HUES64 (cell line): ENCODE results near the gene PSMD6.

ENCODE experiments used
- H3K27ac ChIP-seq: 2 replicates; pipeline ENCODE4 v1.7.0; 2013; ENCODE audit warnings: low read depth, low read length, inconsistent platforms
- H3K27me3 ChIP-seq: 2 replicates; pipeline ENCODE4 v1.6.1; 2013; ENCODE audit warnings: mild to moderate bottlenecking, low read length; ENCODE audit not compliant: insufficient read depth
- H3K36me3 ChIP-seq: 2 replicates; pipeline ENCODE4 v1.6.1; 2013; ENCODE audit warnings: mild to moderate bottlenecking, low read length; ENCODE audit not compliant: insufficient read depth
- H3K4me1 ChIP-seq: 2 replicates; pipeline ENCODE4 v1.6.1; 2013; ENCODE audit warnings: mild to moderate bottlenecking, low read length, moderate library complexity; ENCODE audit not compliant: insufficient read depth
- H3K4me3 ChIP-seq: 2 replicates; pipeline ENCODE4 v1.5.1; 2013; ENCODE audit warnings: mild to moderate bottlenecking, low read length, moderate library complexity
- H3K9ac ChIP-seq: 2 replicates; pipeline ENCODE4 v1.6.1; 2013; ENCODE audit warnings: mild to moderate bottlenecking, low read depth, low read length
- H3K9me3 ChIP-seq: 2 replicates; pipeline ENCODE4 v1.6.1; 2013; ENCODE audit warnings: low read depth, low read length; ENCODE audit not compliant: insufficient read depth
- WGBS: fragments of 150-250, 120-280 bp; methylation state at CpG from one replicate; pipeline ENCODE4 v1.1.7; 2013; ENCODE audit warnings: missing lambda C conversion rate; 5-methylcytosine and 5-hydroxymethylcytosine counted together

Gene PSMD6

DNA sequence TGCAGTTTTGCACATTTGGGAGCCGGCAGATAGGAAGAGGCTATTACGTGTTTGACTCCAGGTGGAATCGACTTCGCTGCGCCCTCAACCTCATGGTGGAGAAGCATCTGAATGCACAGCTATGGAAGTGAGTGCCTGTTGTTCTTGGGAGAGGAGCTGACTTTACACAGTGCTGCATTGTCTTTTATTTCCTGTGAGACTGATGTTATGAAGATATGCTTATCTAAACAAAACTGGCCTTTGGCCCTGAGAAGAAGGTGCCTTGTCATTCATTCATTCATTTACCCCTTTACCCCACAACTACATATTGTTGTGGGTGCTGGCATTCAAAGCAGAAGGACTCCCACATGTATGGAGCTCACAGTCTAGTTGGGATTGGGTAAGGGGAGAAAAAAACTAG lies 32.6 kb downstream of the PSMD6 start:
- no peak overlapping the region for H3K4me3 ChIP-seq
- H3K36me3 ChIP-seq, result peaks cover 66% of the 10 kb centered on the region
- H3K9ac ChIP-seq, result no peak overlapping the region
- 98% methylated on average over 5 of the region's 5 CpGs for WGBS
- H3K9me3 ChIP-seq, result no peaks in the 10 kb centered on the region
- H3K27ac ChIP-seq, result no peak overlapping the region
- H3K27me3 ChIP-seq, result no peaks in the 10 kb centered on the region
- H3K4me1 ChIP-seq, result no peaks in the 10 kb centered on the region; the same call in 1 of the 2 replicates

DNA sequence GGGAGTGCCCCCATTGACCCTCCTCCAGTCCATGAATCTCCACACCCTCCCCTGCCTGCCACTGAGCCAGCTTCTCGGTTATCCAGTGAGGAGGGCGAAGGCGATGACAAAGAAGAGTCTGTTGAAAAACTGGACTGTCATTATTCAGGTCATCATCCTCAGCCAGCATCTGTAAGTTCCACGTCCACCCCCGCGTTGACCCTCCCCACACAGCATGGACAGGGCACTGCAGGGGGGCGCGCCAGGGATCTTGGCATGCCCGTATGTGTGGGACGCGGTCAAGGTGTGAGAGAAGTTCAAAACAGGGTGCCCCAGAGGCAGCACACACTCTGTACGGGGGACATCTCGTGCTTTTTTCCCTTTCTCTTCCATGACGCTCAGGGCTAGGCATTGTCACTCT lies 33.1 kb downstream of the PSMD6 start:
- Histone ChIP-seq H3K9me3 (no peaks in the 10 kb centered on the region), H3K27ac (no peak overlapping the region), H3K9ac (no peak overlapping the region), H3K4me1 (no peaks in the 10 kb centered on the region; the same call in 1 of the 2 replicates), H3K36me3 (peaks cover 61% of the 10 kb centered on the region), H3K27me3 (no peaks in the 10 kb centered on the region), H3K4me3 (no peak overlapping the region)
- WGBS, result 97% methylated on average over 14 of the region's 14 CpGs

DNA sequence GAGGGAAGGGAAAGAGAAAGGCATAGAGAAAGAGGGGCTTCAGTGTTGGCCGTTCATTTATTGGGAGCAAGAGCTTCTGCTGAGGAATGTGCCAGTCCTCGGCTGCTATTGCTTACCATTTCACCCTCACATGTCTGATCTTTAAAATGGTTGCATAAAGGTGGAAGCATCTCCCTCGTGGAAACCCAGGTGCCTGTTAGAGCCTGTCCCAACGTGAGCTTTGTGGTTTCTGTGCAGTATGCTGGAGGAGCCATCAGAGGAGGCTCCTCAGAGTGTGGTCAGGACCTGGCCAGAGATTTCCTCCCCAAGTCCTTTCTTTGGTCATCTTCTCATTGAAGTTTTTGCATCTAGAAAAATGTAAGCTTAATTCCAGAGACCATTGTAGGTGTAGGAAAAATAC lies 34.4 kb downstream of the PSMD6 start:
- Histone ChIP-seq H3K9ac (no peak overlapping the region), H3K27me3 (no peaks in the 10 kb centered on the region), H3K4me1 (no peaks in the 10 kb centered on the region; the same call in 1 of the 2 replicates), H3K27ac (no peak overlapping the region), H3K36me3 (peaks cover 62% of the 10 kb centered on the region), H3K4me3 (no peak overlapping the region), H3K9me3 (no peaks in the 10 kb centered on the region)
- 90% methylated on average over 4 of the region's 4 CpGs for WGBS

DNA sequence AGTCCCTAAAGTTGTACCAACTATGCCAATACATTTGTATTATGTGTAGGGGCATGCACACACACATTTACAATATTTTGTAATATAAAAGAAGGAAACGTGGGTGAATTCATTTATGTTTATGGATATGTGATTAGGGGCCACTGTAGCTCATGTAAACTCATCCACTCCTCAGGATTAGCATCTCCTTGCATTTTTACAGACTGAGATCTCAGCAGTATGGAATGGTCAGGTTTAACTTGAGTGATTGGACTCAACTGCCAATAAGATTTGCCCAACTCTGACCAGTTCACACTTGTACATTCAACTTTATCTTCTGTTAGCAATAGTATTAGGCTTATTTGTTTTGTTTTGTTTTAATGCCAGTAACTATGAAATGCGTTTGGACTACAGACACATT lies 36.5 kb downstream of the PSMD6 start:
- no peaks in the 10 kb centered on the region for H3K27me3 ChIP-seq
- H3K36me3 ChIP-seq, result peaks cover 71% of the 10 kb centered on the region
- H3K9me3 ChIP-seq, result no peaks in the 10 kb centered on the region
- H3K9ac ChIP-seq, result no peak overlapping the region
- H3K4me1 ChIP-seq, result no peaks in the 10 kb centered on the region
- no peak overlapping the region for H3K4me3 ChIP-seq
- H3K27ac ChIP-seq, result no peak overlapping the region
- WGBS, result 100% methylated on average over 1 of the region's 2 CpGs

DNA sequence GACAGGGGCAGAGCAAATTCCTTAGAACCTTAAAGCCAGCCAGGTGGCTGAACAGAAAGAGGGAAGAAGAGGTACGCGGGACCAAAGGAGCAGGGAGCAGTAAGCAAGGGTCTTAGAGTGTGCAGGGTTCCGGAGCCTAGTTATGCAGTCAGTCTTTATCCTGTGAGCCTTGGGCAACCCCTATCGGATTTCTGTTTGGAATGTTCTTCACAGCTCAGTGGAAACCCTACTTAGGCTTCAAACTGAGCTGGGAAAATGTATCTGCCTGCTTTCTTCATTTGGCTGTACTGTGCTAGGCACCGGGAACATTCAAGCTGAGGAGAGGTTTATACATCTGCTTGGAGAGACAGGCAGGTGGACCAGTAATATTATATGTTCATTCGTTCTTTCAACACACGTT lies 37.1 kb downstream of the PSMD6 start:
- no peak overlapping the region for H3K27ac ChIP-seq
- no peaks in the 10 kb centered on the region for H3K27me3 ChIP-seq
- WGBS, result 91% methylated on average over 7 of the region's 7 CpGs
- no peaks in the 10 kb centered on the region for H3K4me1 ChIP-seq
- peaks cover 71% of the 10 kb centered on the region for H3K36me3 ChIP-seq
- no peak overlapping the region for H3K4me3 ChIP-seq
- no peaks in the 10 kb centered on the region for H3K9me3 ChIP-seq
- H3K9ac ChIP-seq, result no peak overlapping the region

DNA sequence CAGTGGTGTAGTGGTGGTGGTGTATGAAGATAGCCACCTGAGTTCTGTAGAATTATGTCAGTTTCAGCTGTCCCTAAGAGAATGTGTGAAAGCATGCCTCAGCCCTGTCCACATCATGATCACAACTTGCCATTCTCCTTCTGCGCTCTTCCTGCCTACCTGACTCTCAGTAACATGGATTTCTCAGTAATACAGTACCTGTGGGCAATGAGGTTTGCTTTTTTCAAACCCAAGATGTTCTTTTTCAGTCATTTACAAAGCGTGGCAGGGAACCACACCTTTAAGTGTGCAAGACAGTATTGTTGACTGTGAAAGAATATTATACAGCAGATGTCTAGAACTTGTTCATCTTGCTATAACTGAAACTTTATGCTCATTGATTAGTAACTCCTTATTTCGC lies 38.9 kb downstream of the PSMD6 start:
- Histone ChIP-seq H3K27ac (no peak overlapping the region), H3K9me3 (no peaks in the 10 kb centered on the region), H3K4me1 (no peaks in the 10 kb centered on the region), H3K4me3 (no peak overlapping the region), H3K27me3 (no peaks in the 10 kb centered on the region), H3K9ac (no peak overlapping the region), H3K36me3 (peaks cover 68% of the 10 kb centered on the region)
- 97% methylated on average over 3 of the region's 3 CpGs for WGBS

DNA sequence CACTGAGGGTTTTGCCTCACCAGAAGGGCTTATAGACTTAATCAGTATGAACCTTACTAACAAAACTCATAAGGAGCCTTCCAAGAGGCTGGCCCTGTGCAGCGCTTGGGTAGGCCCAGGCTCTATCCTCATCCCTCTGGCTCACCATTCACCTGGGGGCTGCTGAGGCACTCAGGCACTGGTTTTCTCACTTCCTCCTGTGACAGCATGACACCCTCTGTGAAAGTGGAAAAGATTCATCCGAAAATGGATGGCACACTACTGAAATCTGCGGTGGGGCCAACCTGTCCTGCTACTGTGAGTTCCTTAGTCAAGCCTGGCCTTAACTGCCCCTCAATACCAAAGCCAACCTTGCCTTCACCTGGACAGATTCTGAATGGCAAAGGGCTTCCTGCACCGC lies 41.3 kb downstream of the PSMD6 start:
- Histone ChIP-seq H3K36me3 (peaks cover 44% of the 10 kb centered on the region), H3K27me3 (no peaks in the 10 kb centered on the region), H3K4me3 (no peak overlapping the region), H3K27ac (no peak overlapping the region), H3K9ac (no peak overlapping the region), H3K9me3 (no peaks in the 10 kb centered on the region), H3K4me1 (no peaks in the 10 kb centered on the region; the same call in 1 of the 2 replicates)
- 97% methylated on average over 3 of the region's 4 CpGs for WGBS

DNA sequence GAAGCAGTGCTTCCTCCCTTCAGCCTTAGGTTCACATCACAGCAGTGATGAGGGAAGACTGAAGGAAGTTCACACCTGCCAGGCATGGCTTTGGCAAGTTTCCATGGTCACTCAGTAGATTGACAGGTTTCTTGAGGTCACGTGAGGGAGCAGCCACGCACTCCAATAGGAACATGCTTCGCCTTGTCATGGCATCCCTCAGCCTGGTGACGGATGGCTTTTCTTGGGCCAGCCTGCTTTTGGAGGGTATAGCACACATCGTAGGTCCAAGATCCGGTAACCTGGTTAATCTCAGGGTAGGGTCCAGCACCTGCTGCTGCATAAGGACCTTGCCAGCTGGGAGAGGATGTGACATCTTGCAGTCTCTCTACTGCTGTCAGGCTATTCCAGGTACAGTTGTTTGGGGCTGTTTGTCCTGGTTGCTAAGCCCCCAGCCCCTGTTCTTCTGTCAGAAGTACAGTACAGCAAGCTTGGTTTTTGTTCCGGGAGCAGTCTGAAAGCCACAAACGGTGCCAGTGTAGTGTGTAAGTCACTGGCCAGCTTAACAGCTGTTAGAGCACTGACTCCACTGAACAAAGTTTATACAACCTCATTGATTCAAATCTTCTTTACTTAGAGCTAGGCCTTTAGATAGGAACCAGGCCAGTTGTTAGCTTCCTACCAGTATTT lies 42.3 kb downstream of the PSMD6 start:
- WGBS, result 94% methylated on average over 8 of the region's 8 CpGs
- Histone ChIP-seq H3K4me3 (no peak overlapping the region), H3K9ac (no peak overlapping the region), H3K27me3 (no peaks in the 10 kb centered on the region), H3K9me3 (no peaks in the 10 kb centered on the region), H3K36me3 (peaks cover 41% of the 10 kb centered on the region), H3K27ac (no peak overlapping the region), H3K4me1 (no peaks in the 10 kb centered on the region; the same call in 1 of the 2 replicates)

DNA sequence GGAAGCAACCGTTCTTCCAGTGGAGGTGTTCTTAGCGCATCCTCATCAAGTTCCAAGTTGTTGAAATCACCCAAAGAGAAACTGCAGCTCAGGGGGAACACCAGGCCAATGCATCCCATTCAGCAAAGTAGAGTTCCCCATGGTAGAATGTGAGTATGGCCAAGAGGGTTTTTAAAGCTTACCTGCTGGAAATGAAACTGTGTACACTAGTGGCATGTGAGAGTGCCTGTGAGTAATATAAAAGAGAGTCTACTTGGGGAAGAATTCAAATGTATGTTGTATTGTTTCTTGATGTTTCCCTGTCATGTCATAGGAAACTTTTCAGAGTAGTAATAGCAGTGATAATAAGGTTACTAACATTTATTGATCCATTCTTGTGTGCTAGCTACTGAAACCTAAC lies 43.3 kb downstream of the PSMD6 start:
- Histone ChIP-seq H3K27ac (no peak overlapping the region), H3K9me3 (no peaks in the 10 kb centered on the region), H3K36me3 (peaks cover 41% of the 10 kb centered on the region), H3K4me3 (no peak overlapping the region), H3K9ac (no peak overlapping the region), H3K4me1 (no peaks in the 10 kb centered on the region; the same call in 1 of the 2 replicates), H3K27me3 (no peaks in the 10 kb centered on the region)
- 95% methylated on average over 2 of the region's 2 CpGs for WGBS

DNA sequence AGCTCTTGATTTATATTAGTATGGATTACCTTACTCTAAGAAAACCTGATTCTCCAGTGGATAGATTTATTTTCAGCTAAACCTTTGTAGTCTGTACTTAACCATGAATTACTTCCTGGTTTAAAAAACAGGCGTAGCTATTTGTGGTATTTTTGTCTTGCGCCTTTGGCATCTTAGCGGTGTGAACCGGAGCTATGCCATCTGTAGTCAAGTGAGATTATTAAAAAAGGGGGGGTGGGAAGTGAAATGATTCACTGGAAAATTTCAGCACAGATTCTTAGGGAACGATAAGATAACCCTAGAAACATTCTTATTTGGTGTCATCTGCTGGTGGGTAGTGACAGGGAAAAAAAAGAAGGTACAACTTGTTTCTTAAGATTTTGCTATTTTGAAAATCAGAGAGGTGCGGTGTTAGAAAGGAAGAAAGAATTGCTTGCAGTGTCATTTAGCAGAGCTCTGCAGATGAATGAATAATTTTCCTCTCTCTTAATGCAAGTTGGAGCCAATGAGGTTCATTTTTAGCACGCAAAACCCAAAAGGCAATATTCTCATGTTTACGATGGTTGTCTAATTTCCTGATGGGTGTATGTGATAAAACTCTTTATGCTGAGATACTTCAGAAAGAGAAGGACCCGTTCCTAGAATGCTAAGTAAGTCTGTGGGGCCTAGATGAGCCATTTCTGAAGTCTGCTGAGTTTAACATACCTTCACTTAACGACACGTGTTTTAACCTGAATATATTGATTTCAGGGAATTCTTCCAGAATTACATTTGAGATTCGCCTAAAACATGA lies 44.0 kb downstream of the PSMD6 start:
- Histone ChIP-seq H3K36me3 (peaks cover 36% of the 10 kb centered on the region), H3K27me3 (no peaks in the 10 kb centered on the region), H3K9ac (no peak overlapping the region), H3K4me1 (no peaks in the 10 kb centered on the region; the same call in 1 of the 2 replicates), H3K9me3 (no peaks in the 10 kb centered on the region), H3K27ac (no peak overlapping the region), H3K4me3 (no peak overlapping the region)
- 95% methylated on average over 12 of the region's 12 CpGs for WGBS

DNA sequence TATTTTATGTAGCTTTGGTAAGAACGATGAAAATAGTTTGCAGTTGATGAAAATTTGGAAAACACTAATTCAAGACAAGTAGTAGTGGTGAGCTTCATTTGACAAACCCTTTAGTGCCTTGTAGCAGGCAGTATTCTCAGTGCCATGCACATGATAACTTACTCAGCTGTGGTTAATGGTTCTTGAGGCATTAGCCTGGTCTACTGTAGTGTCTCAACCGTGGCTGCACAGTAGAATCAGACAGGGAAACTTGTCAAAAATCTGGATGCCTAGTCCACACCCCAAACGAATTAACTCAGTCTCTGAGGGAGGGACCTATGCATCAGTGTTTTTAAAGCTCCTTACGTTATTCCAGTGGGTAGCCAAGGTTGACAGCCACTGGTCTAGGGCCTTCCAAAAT lies 45.4 kb downstream of the PSMD6 start:
- 85% methylated on average over 4 of the region's 4 CpGs for WGBS
- Histone ChIP-seq H3K27ac (no peak overlapping the region), H3K4me3 (no peak overlapping the region), H3K4me1 (peaks cover 6% of the 10 kb centered on the region; the same call in 1 of the 2 replicates), H3K9me3 (no peaks in the 10 kb centered on the region), H3K9ac (no peak overlapping the region), H3K27me3 (no peaks in the 10 kb centered on the region), H3K36me3 (peaks cover 31% of the 10 kb centered on the region)
